HG02970 (cell line): Measurements from ENCODE around the gene TMEM184A.

Experiments used
- ATAC-seq: cut with Tn5 transposase; IDR thresholded peaks from one replicate; pipeline ENCODE4 v1.9.1; 2021; ENCODE audit warnings: mild to moderate bottlenecking, moderate library complexity, moderate number of reproducible peaks; ENCODE audit not compliant: unreplicated experiment, low FRiP score

TMEM184A gene

GRCh38 chr7:1493129-1493528 is 62.9 kb downstream of the TMEM184A start:
- no peak for ATAC-seq

- no peak for ATAC-seq
Measured at GRCh38 chr7:1492640-1493039, 63.4 kb downstream of the TMEM184A start.
